Naive B cell (primary cell): ENCODE measurements around the gene CHPT1. TPM values are rescaled to one million over a fixed set of nuclear protein-coding genes. Genes with fewer than 3 reads are reported as not detected.
"Not testable (repeated sequence)": the region's sequence is repeated elsewhere in the genome, so short reads cannot be mapped to it uniquely, and the experiment has no call there.

Source experiments
- ATAC-seq, 2 donors: fragments of 150-1000 bp; cut with Tn5 transposase; 2 replicates each; pipeline ENCODE4 v1.10.0; 2021; ENCODE audit warnings: low read depth in 2 of 2, mild to moderate bottlenecking in 2 of 2, moderate library complexity in 2 of 2
- DNase-seq: peaks from one replicate; pipeline ENCODE4 v3.0.0; 2022
- H3K27ac Mint-ChIP-seq, 6 donors: one replicate each; pipeline ENCODE4 v1.8.0; 2020 to 2022; ENCODE audit warnings: mild to moderate bottlenecking in 6 of 6, mixed read lengths in 6 of 6, moderate library complexity in 5 of 6, inconsistent platforms in 2 of 6
- H3K27me3 Mint-ChIP-seq, 3 donors: one replicate each; pipeline ENCODE4 v1.8.0; 2021 to 2022; ENCODE audit warnings: mixed read lengths in 3 of 3, mild to moderate bottlenecking in 1 of 3
- H3K36me3 Mint-ChIP-seq, 2 donors: one replicate each; pipeline ENCODE4 v1.8.0; 2020 to 2022; ENCODE audit warnings: mixed read lengths in 2 of 2, inconsistent platforms in 1 of 2, mild to moderate bottlenecking in 1 of 2
- H3K4me1 Mint-ChIP-seq, 3 donors: one replicate each; pipeline ENCODE4 v1.8.0; 2020 to 2022; ENCODE audit warnings: mixed read lengths in 3 of 3, inconsistent platforms in 1 of 3, mild to moderate bottlenecking in 1 of 3, moderate library complexity in 1 of 3
- H3K4me3 Mint-ChIP-seq, 8 donors: one replicate each; pipeline ENCODE4 v1.8.0; 2020 to 2022; ENCODE audit warnings: mild to moderate bottlenecking in 8 of 8, mixed read lengths in 8 of 8, moderate library complexity in 8 of 8, inconsistent platforms in 2 of 8
- H3K9me3 Mint-ChIP-seq, 7 donors: one replicate each; pipeline ENCODE4 v1.8.0; 2020 to 2022; ENCODE audit warnings: mixed read lengths in 7 of 7, mild to moderate bottlenecking in 5 of 7, inconsistent platforms in 2 of 7, moderate library complexity in 1 of 7
- polyA plus RNA-seq, 6 donors: library from polyadenylated mRNA; unstranded; fragments of 300-500 nt; fragmentation: Illumina TruSeq; gene quantifications; one replicate each; pipeline ENCODE4 v1.2.3, GENCODE V29; 2021; ENCODE audit warnings: low read depth in 6 of 6

CHPT1 gene
- 100 to 1,000 TPM in 3 of 6 donors, 10 to 100 TPM in 3; 88.3 to 185 (median 105) TPM for polyA plus RNA-seq

GRCh38 chr12:101697197-101697929 lies at the start of gene CHPT1:
TSS of gene CHPT1 (plus strand) at chr12:101697640. CDS start at chr12:101697862, 222 bp downstream.
- ATAC-seq (peak; percentile 68 to 73), DNase-seq (peak; percentile 84)
- H3K4me1 Mint-ChIP-seq: peaks cover 44 to 62% (median 57%) of the 10 kb centered on the region in 3 donors
- no peaks in the 10 kb centered on the region for H3K9me3 Mint-ChIP-seq
- no peaks in the 10 kb centered on the region for H3K27me3 Mint-ChIP-seq
- H3K36me3 Mint-ChIP-seq: peaks cover 0 to 8% of the 10 kb centered on the region in 2 donors
- peak within 1 kb of the TSS; percentile 96 to 99 (median 98) for H3K27ac Mint-ChIP-seq
- H3K4me3 Mint-ChIP-seq: peak within 1 kb of the TSS; percentile 95 to 99 (median 98)

DNA sequence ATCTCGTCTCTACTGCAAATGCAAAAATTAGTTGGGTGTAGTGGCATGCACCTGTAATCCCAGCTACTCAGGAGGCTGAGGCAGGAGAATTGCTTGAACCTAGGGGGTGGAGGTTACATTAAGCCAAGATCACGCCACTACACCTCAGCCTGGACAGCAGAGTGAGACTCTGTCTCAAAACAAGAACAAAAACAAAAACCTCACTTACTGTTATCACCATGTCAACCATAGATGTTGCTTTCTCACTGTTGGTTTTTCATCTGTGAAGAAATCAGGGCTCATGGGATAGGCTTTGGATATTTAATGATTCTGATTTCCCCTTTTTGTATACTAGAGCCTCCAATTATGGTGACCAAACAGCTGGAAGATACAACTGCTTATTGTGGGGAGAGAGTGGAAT lies 49.7 kb upstream of the CHPT1 start:
- H3K27me3 Mint-ChIP-seq: no peaks in the 10 kb centered on the region
- ATAC-seq: peak in 1 of 2 donors; percentile 28
- H3K4me1 Mint-ChIP-seq: peaks cover 3 to 10% (median 10%) of the 10 kb centered on the region in 3 donors
- DNase-seq: no peak
- H3K27ac Mint-ChIP-seq: peak overlapping the region in 2 of 6 donors; percentile 42 to 79
- peaks cover 0 to 2% (median 0%) of the 10 kb centered on the region in 7 donors for H3K9me3 Mint-ChIP-seq
- no peaks in the 10 kb centered on the region for H3K36me3 Mint-ChIP-seq
- H3K4me3 Mint-ChIP-seq: no peak overlapping the region

DNA sequence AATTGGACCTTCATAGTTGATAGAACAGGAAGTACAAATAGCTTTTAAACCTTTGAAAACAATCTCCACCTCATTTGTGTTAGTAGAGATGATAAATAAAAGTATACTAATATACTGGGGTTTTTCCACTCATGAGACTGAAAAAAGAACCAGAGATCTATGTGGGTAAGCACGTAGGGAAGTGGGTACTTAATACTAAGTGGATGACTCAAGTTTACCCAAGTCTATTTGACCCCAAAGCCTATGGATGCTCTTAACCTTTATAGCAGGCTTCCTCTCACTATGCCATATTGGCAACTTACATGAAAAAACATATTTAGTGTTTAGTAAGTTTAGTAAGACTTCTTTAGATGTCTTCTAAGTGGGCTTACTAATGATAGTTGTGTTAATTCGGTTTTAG lies 49.2 kb upstream of the CHPT1 start:
- Mint-ChIP-seq H3K9me3 (peaks cover 0 to 2% (median 0%) of the 10 kb centered on the region in 7 donors), H3K4me3 (no peak overlapping the region), H3K4me1 (peaks cover 6 to 14% (median 10%) of the 10 kb centered on the region in 3 donors), H3K27ac (no peak overlapping the region), H3K36me3 (no peaks in the 10 kb centered on the region), H3K27me3 (no peaks in the 10 kb centered on the region)
- ATAC-seq (peak; percentile 58 to 60), DNase-seq (no peak)

DNA sequence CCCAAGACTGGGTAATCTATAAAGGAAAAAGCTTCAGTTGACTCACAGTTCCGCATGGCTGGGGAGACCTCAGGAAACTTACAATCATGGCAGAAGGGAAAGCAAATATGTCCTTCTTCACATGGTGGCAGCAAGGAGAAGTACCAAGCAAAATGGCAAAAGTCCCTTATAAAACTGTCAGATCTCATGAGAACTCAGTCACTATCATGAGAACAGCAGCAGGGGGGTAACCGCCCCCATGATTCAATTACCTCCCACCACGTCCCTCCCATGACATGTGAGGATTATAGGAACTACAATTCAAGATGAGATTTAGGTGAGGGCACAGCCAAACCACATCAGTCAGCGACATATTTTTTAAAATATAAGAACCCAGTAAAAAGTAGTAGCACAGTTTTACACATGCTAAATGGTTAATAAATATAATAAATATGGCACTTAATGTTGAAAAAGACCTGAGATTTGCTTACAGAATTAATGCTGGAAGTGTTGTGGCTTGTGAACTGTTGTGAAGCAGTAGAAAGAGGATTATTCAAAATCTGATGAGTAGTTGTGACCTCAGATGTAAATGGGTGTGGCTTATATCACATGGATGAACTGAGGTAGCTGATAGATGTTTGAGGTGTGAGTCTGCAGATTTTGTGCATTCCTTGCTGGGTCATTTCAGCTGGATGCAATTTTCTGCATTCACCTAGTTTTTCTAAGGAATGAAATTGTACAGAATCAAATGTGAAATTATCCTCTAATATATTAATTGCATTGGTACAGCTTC lies 46.9 kb upstream of the CHPT1 start:
- DNase-seq: no peak
- no peaks in the 10 kb centered on the region for H3K27me3 Mint-ChIP-seq
- H3K4me3 Mint-ChIP-seq: no peak overlapping the region
- no peak for ATAC-seq
- H3K36me3 Mint-ChIP-seq: no peaks in the 10 kb centered on the region
- H3K4me1 Mint-ChIP-seq: peaks cover 19 to 27% (median 25%) of the 10 kb centered on the region in 3 donors
- H3K27ac Mint-ChIP-seq: no peak overlapping the region
- H3K9me3 Mint-ChIP-seq: peaks cover 0 to 2% (median 0%) of the 10 kb centered on the region in 7 donors

DNA sequence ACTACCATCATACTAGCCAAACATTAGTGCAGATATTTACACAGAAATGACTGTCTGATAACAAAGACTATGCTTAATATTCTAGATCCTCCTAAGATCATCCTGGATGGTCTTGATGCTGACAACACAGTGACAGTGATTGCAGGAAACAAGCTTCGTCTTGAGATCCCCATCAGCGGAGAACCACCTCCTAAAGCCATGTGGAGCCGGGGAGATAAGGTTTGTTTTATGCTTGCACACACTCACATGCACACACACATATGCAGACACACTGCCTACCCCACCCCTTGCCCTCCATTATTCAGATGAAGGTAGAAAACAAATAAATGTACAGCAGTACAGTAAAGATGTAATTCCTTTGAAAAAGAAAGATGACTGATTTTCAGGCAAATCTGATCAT lies 44.4 kb upstream of the CHPT1 start:
- DNase-seq (no peak), ATAC-seq (no peak)
- Mint-ChIP-seq H3K4me1 (peaks cover 24 to 31% (median 27%) of the 10 kb centered on the region in 3 donors), H3K36me3 (no peaks in the 10 kb centered on the region), H3K27ac (no peak overlapping the region), H3K4me3 (peak overlapping the region in 2 of 8 donors; percentile 46 to 58), H3K9me3 (peaks cover 0 to 2% (median 0%) of the 10 kb centered on the region in 7 donors), H3K27me3 (no peaks in the 10 kb centered on the region)

DNA sequence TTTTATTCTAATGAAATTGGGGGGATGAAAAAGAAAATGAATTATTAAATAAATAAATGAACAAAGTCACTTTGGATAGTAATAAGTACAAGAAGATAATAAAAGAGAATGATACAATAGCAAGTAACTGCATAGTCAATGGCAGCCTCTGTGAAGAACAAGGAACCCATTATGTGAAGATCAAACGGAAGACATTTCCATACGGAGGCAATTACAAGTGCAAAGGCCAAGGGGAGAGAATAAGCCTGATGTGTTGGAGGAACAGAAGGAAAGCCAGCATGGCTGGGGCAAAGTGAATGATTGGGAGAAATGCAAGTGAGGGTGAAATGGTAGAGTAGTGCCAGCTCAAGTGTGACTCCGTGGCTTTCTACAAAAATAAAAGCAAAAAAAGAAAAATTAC lies 43.9 kb upstream of the CHPT1 start:
- H3K27ac Mint-ChIP-seq: peak overlapping the region in 4 of 6 donors; percentile 6 to 45 (median 27)
- no peak for DNase-seq
- H3K4me3 Mint-ChIP-seq: peak overlapping the region in 5 of 8 donors; percentile 40 to 81 (median 67)
- H3K4me1 Mint-ChIP-seq: peaks cover 24 to 30% (median 26%) of the 10 kb centered on the region in 3 donors
- no peak for ATAC-seq
- no peaks in the 10 kb centered on the region for H3K27me3 Mint-ChIP-seq
- H3K36me3 Mint-ChIP-seq: no peaks in the 10 kb centered on the region
- peaks cover 0 to 2% (median 0%) of the 10 kb centered on the region in 7 donors for H3K9me3 Mint-ChIP-seq

- Mint-ChIP-seq H3K4me1 (peaks cover 24 to 30% (median 26%) of the 10 kb centered on the region in 3 donors), H3K4me3 (peak overlapping the region in 3 of 8 donors; percentile 5 to 63 (median 57)), H3K27me3 (no peaks in the 10 kb centered on the region), H3K36me3 (no peaks in the 10 kb centered on the region), H3K27ac (peak overlapping the region in 2 of 6 donors; percentile 77 to 78), H3K9me3 (peaks cover 0 to 4% (median 0%) of the 10 kb centered on the region in 7 donors)
- DNase-seq: no peak
- peak; percentile 40 to 53 for ATAC-seq
Observed at GRCh38 chr12:101654442-101654841, 43.0 kb upstream of the CHPT1 start.

DNA sequence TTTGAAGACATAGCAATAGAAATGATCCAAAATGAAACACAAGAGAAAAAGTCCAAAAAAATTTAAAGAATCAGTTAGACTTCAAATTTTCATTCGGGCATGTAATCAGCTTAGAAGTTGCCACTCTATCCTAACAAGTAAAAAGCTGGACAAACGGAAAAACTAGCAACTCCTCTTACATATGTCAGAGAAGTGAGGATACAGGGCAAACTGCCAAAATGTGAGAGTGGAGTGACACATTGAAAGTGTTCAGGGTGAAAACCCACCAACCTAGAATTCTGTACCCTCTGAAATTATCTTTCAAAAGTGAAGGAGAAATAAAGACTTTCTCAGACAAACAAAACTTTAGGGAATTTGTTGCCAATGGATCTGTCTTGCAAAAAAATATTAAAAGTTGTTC lies 42.0 kb upstream of the CHPT1 start:
- peaks cover 0 to 5% of the 10 kb centered on the region in 2 donors for H3K36me3 Mint-ChIP-seq
- H3K4me1 Mint-ChIP-seq: peaks cover 24 to 30% (median 27%) of the 10 kb centered on the region in 3 donors
- no peak overlapping the region for H3K4me3 Mint-ChIP-seq
- no peaks in the 10 kb centered on the region for H3K27me3 Mint-ChIP-seq
- H3K27ac Mint-ChIP-seq: no peak overlapping the region
- no peak for ATAC-seq
- H3K9me3 Mint-ChIP-seq: peaks cover 0 to 11% (median 6%) of the 10 kb centered on the region in 7 donors
- DNase-seq: no peak

DNA sequence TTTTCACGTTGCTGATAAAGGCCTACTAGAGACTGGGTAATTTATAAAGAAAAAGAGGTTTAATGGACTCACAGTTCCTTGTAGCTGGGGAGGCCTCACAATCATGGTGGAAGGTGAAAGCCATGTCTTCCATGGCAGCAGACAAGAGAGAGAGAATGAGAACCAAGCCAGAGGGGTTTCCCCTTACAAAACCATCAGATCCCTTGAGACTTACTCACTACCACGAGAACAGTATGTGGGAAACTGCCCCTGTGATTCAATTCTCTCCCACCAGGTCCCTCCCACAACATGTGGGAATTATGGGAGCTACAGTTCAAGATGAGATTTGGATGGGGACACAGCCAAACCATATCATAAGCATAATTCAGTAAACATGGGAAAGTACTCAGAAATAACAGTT lies 36.8 kb upstream of the CHPT1 start:
- not testable (repeated sequence) for H3K27me3 Mint-ChIP-seq, H3K36me3 Mint-ChIP-seq, DNase-seq
- Mint-ChIP-seq H3K4me1 (peaks cover 7 to 19% (median 18%) of the 10 kb centered on the region in 3 donors), H3K9me3 (peaks cover 2 to 14% (median 9%) of the 10 kb centered on the region in 7 donors), H3K4me3 (peak overlapping the region in 1 of 8 donors; percentile 57), H3K27ac (peak overlapping the region in 1 of 6 donors; percentile 92)
- peak; percentile 32 to 58 for ATAC-seq

GRCh38 chr12:101663298-101663697 lies 34.1 kb upstream of the CHPT1 start:
- Mint-ChIP-seq H3K27me3 (peaks cover 0 to 5% (median 0%) of the 10 kb centered on the region in 3 donors), H3K9me3 (peaks cover 2 to 14% (median 9%) of the 10 kb centered on the region in 7 donors), H3K36me3 (peaks cover 0 to 9% of the 10 kb centered on the region in 2 donors), H3K27ac (no peak overlapping the region), H3K4me1 (peaks cover 0 to 11% (median 10%) of the 10 kb centered on the region in 3 donors), H3K4me3 (no peak overlapping the region)
- no peak for DNase-seq
- no peak for ATAC-seq

DNA sequence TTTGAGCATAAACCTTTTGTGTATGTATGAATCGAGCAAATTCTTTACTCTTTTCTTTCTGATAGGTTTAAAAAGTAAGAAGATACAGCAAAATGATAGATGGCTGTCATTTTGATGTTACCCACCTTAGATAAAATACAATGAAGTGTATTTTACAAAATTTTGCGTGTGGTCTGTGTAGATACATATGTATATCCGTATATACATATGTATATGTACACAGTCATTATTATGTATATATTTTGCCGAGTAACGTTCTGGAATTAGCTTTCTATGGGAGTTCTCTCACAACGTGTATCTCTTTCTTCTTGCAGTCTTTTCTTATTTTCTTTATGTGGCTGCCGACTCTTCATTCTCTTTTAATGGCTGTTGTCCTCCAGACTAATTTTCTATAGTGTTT lies 32.4 kb upstream of the CHPT1 start:
- Mint-ChIP-seq H3K4me1 (peaks cover 2 to 13% (median 12%) of the 10 kb centered on the region in 3 donors), H3K9me3 (peaks cover 2 to 8% (median 7%) of the 10 kb centered on the region in 7 donors), H3K4me3 (no peak overlapping the region), H3K27ac (no peak overlapping the region), H3K27me3 (peaks cover 0 to 5% (median 0%) of the 10 kb centered on the region in 3 donors), H3K36me3 (peaks cover 0 to 7% of the 10 kb centered on the region in 2 donors)
- ATAC-seq (no peak), DNase-seq (no peak)

- peaks cover 0 to 5% (median 0%) of the 10 kb centered on the region in 3 donors for H3K27me3 Mint-ChIP-seq
- H3K9me3 Mint-ChIP-seq: peaks cover 0 to 2% (median 0%) of the 10 kb centered on the region in 7 donors
- H3K27ac Mint-ChIP-seq: peak overlapping the region in 1 of 6 donors; percentile 22
- H3K4me1 Mint-ChIP-seq: peaks cover 13 to 16% (median 14%) of the 10 kb centered on the region in 3 donors
- H3K36me3 Mint-ChIP-seq: no peaks in the 10 kb centered on the region
- ATAC-seq: no peak
- H3K4me3 Mint-ChIP-seq: no peak overlapping the region
- DNase-seq: no peak
Observed at GRCh38 chr12:101666052-101666728, 31.2 kb upstream of the CHPT1 start.

GRCh38 chr12:101667591-101667990 lies 29.8 kb upstream of the CHPT1 start:
- Mint-ChIP-seq H3K9me3 (peaks cover 0 to 3% (median 0%) of the 10 kb centered on the region in 7 donors), H3K4me3 (no peak overlapping the region), H3K36me3 (no peaks in the 10 kb centered on the region), H3K27ac (peak overlapping the region in 1 of 6 donors; percentile 61), H3K4me1 (peaks cover 17 to 28% (median 19%) of the 10 kb centered on the region in 3 donors), H3K27me3 (peaks cover 0 to 5% (median 0%) of the 10 kb centered on the region in 3 donors)
- ATAC-seq (no peak), DNase-seq (no peak)
